SH-SY5Y (cell line): ENCODE data around the gene SHH.

Experiments
- GATA2 ChIP-seq: IDR thresholded peaks from 2 replicates; pipeline ENCODE4 v1.6.1; 2011; ENCODE audit warnings: mild to moderate bottlenecking, low read depth, low read length
- GATA3 ChIP-seq: IDR thresholded peaks from 2 replicates; pipeline ENCODE4 v1.6.1; 2011; ENCODE audit warnings: low read depth, mild to moderate bottlenecking, low read length, moderate library complexity

Gene SHH

GRCh38 chr7:155808549-155809331, 3.5 kb downstream of the SHH start:
- TF ChIP-seq GATA2 (no peak), GATA3 (no peak)

GRCh38 chr7:155807789-155808548, 4.3 kb downstream of the SHH start:
- no peak for TF ChIP-seq GATA2
- TF ChIP-seq GATA3 = no peak

GRCh38 chr7:155807065-155807671, 5.1 kb downstream of the SHH start:
- no peak for TF ChIP-seq GATA3
- TF ChIP-seq GATA2 = no peak

GRCh38 chr7:155806096-155806871, 6.0 kb downstream of the SHH start:
- TF ChIP-seq GATA2 = no peak
- no peak for TF ChIP-seq GATA3

- TF ChIP-seq GATA2 (no peak), GATA3 (no peak)
These were observed 6.5 kb downstream of the SHH start for GRCh38 chr7:155805826-155806095.

- TF ChIP-seq GATA2 (no peak), GATA3 (no peak)
These were observed 7.1 kb downstream of the SHH start for GRCh38 chr7:155804897-155805825.

GRCh38 chr7:155804431-155804831, 7.8 kb downstream of the SHH start:
- TF ChIP-seq GATA3 = no peak
- TF ChIP-seq GATA2 = no peak

GRCh38 chr7:155803418-155804376, 8.6 kb downstream of the SHH start:
- no peak for TF ChIP-seq GATA2
- TF ChIP-seq GATA3 = no peak

GRCh38 chr7:155802906-155803417, 9.3 kb downstream of the SHH start:
- no peak for TF ChIP-seq GATA2
- TF ChIP-seq GATA3 = no peak

- TF ChIP-seq GATA3 (no peak), GATA2 (no peak)
These were observed 10.0 kb downstream of the SHH start for GRCh38 chr7:155802291-155802690.

GRCh38 chr7:155800741-155801267, 11.5 kb downstream of the SHH start:
- TF ChIP-seq GATA2 (no peak), GATA3 (no peak)

GRCh38 chr7:155800301-155800700, 12.0 kb downstream of the SHH start:
- TF ChIP-seq GATA2 (no peak), GATA3 (no peak)

- TF ChIP-seq GATA3 (no peak), GATA2 (no peak)
These were observed 12.7 kb downstream of the SHH start for GRCh38 chr7:155799514-155799913.
